ENCODE results near the gene MICALL2.
"Not testable (repeated sequence)": the region's sequence is repeated elsewhere in the genome, so short reads cannot be mapped to it uniquely, and the experiment has no call there.

The MICALL2 gene

GRCh38 chr7:1447112-1447511, 12.2 kb downstream of the MICALL2 start:
- no peak for DNase-seq

- DNase-seq, result no peak
These were observed 12.6 kb downstream of the MICALL2 start for GRCh38 chr7:1446620-1447032.

GRCh38 chr7:1446026-1446425, 13.2 kb downstream of the MICALL2 start:
- DNase-seq, result not testable (repeated sequence)

DNA sequence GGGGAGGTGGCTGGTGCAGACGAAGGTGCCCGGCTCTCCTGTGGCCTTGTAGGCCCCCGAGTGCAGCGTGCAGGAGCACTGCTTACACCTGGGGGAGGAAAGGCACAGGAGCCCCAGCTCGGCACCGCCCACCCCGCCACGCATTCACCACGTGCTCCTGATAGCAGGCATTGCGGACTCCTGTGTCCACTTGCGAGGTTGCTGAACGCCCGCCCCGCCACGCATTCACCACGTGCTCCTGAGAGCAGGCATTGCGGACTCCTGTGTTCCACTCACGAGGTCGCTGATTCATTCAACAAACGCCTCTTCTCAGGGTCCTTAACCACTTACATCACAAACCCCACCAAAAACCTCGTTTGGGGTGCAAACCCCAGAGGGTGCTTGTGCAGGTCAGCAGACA, 13.9 kb downstream of the MICALL2 start:
- DNase-seq, result no peak

DNA sequence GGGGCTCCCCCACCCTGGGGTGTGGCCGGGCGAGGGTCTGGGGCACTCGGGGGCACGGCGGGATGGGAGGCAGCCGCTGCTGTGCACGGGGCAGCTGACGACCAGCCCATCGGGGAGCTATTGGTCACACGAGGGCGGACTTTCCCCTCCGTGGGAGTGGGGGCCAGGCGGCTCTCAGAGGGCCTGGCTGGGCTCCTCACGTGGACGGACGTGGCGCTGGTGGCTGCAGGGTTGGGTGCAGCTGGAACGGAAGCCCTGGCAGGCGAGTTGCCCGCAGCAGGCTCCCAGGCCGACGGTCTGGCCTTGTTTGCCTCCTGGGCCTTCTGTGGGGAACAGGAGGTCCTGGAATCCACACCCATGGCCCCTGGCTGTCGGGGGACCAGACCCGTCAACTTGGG, 14.3 kb downstream of the MICALL2 start:
- no peak for DNase-seq

- no peak for DNase-seq
These were observed 14.9 kb downstream of the MICALL2 start for GRCh38 chr7:1444214-1444924.

DNA sequence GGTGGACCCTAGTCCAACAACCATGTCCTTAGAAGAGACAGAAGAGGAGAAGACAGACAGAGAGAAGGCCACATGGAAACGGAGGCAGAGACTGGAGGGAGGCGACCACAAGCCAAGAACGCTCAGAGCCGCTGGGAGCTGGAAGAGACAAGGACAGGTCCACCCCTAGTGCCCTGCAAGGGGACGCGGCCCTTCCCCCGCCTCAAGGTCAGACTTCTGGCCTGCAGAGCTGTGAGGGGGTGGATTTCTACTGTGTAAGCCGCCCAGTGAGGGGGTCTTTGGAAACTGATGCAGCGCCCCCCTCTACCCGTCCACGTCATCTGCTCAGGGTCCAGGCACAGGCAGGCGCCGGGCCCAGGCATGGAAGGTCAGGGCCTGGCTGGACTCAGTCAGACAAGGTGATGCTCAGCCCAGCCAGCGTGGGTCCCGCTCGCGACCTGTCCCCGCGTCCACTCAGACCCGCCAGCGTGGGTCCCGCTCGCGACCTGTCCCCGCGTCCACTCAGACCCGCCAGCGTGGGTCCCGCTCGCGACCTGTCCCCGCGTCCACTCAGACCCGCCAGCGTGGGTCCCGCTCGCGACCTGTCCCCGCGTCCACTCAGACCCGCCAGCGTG, 15.6 kb downstream of the MICALL2 start:
- not testable (repeated sequence) for DNase-seq

DNA sequence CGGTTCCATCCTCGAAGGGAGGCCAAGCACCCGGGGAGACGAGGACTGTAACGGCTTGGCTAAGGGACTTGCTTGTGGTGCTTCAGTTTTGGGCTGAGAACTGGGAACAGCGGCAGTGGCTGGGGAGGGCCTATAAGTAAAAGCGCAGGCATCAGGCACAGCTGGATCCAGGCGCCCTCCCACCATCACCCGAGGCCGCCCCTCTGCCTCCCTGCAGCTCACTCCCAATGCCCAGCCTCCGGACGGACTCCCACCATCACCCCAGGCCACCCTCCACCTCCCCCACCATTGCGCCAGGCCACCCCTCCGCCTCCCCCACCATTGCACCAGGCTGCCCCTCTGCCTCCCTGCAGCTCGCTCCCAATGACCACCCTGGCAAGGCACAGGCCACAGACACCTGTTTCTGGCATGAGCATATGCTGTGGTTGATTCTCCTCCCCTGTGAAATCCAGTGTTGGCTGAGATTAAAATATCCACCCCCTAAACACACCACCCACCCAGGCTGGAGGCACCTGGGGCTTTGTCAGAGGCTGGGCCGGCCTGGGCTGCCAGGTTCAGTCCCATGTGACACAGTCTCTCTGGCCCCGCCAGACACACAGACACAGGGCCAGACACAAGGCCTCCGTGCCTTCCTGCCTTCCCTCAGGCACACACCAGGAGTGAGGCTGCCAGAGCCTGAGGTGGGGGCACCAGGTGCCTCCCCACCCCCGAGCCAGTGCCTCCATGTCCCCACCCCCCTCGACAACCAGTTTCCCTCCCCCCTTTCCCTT, 16.7 kb downstream of the MICALL2 start:
- DNase-seq, result no peak

- DNase-seq, result no peak
These were observed 17.5 kb downstream of the MICALL2 start for GRCh38 chr7:1441615-1442354.

DNA sequence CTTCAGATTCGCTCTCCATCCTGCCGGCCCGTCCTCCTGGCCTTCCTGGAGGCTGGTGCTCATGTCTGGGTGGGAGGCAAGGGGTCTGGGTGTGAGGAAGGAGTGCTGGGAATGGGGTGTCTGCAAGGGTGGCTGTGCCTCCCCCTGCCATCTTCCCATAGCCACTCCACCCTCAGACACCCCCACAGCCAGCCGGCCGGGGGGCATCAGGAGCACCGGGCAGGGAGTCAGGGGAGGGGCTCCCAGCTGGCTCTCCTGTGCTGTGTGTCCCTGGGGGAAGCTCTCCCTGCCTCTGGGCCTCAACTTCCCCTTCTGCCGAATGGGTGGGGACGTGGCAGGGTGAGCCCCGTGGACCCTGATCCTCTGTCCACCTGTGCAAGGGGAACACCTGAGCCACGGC, 18.6 kb downstream of the MICALL2 start:
- no peak for DNase-seq

GRCh38 chr7:1439373-1440363, 19.6 kb downstream of the MICALL2 start:
- no peak for DNase-seq

- DNase-seq, result no peak
These were observed 20.4 kb downstream of the MICALL2 start for GRCh38 chr7:1438821-1439220.

- no peak for DNase-seq
These were observed 21.1 kb downstream of the MICALL2 start for GRCh38 chr7:1438208-1438607.

DNA sequence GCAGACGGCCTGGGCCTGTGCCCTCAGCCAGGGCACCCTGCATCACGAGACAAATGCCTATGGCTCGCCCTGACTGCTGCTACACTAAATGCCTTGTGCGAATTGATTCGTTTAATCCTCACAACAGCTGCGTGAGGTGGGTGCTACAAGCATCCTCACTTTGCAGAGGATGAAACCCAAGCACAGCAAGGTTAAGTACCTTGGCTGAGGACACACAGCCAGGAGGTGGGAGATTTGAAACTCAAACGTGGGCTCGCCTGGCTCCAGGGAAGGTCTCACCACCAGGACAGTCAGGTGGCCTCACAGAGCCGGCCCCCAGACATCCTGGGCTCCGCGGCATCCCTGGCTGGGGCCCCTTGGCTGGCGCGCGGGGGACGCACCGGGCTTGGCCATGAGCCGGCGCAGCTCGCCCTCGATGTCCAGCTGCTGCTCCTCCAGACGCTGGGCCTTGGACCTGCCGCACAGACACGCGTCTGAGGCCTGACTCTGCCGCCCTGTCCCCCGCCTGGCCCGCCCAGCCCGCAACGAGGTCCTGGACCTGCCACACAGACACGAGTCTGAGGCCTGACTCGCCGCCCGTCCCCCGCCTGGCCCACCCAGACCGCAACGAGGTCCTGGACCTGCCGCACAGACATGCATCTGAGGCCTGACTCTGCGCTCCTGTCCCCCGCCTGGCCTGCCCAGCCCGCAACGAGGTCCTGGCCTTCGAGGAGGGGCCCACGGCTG, 22.0 kb downstream of the MICALL2 start:
- DNase-seq, result no peak

DNA sequence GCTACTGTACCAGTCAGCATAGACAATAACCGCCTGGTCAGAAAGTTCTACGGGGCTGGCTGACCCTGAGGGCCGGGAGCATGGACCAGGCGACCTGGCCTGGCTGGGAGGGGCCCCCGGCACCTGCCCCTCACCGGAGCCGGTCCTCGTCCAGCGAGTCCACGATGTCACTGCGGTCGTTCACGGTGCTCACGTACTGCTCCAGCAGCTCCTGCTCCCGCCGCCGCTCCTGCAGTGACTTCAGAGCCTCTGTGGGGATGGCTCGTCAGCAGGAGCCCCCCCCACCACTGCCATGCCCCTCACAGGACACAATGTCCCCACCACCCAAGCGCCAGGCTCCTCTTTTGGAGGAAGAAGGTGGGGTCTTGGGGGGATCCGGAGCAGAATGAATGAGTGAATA, 22.7 kb downstream of the MICALL2 start:
- DNase-seq, result no peak

DNA sequence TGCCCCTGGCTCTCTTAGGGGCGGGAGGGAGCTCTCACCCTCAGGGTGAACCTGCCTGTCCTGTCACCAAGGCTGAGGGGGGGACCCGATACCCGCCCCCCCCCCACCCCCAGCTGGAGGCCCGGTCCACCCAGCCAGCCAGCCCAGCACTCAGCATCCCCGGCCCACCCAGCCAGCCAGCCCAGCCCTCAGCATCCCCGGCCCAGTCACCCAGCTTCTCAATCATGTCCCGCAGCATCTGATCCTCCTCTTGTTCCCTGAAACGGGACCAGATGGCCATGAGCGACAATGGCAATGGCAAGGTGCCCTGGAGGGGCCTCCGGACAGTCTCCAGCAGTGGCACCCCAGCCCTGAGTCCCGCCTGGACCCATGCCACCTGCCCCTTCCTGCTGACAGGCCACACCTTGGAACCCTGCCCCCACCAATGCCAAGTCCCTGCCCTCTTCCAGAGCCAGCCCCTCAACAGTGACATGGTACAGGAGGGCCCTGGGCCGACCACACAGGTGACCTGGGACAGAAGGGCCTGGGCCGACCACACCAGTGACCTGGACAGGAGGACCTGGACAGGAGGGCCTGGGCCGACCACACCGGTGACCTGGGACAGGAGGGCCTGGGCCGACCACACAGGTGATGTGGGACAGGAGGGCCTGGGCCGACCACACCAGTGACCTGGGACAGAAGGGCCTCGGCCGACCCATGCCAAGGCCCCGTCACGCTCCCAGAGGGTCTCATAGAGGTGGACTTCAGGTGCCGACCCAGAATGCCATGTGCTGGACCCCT, 24.2 kb downstream of the MICALL2 start:
- no peak for DNase-seq

DNA sequence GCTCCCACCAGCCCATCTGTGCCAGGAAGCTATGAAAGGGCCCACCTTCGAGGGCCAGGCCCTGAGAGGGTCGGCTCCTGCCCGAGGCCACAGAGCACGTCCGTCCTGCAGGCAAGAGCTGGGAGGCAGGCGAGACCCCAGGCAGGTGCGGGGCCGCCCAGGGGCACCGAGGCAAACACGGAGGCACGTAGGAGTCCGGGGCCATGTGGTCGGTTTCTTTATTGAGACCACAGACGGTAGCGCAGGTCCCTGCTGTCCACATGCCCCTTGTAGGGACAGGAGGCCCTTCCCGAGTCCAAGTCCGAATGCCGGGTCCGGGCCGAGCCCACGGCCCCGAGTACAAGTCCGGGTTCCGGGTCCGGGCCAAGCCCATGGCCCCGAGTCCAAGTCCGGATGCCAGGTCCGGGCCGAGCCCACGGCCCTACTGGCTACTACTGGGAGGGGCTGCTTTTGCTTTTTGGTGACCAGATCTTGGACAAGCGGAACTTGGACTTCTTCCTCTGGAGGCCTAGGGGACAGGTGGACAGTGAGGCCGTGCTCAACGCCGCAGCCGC, 25.0 kb downstream of the MICALL2 start:
- DNase-seq, result no peak

DNA sequence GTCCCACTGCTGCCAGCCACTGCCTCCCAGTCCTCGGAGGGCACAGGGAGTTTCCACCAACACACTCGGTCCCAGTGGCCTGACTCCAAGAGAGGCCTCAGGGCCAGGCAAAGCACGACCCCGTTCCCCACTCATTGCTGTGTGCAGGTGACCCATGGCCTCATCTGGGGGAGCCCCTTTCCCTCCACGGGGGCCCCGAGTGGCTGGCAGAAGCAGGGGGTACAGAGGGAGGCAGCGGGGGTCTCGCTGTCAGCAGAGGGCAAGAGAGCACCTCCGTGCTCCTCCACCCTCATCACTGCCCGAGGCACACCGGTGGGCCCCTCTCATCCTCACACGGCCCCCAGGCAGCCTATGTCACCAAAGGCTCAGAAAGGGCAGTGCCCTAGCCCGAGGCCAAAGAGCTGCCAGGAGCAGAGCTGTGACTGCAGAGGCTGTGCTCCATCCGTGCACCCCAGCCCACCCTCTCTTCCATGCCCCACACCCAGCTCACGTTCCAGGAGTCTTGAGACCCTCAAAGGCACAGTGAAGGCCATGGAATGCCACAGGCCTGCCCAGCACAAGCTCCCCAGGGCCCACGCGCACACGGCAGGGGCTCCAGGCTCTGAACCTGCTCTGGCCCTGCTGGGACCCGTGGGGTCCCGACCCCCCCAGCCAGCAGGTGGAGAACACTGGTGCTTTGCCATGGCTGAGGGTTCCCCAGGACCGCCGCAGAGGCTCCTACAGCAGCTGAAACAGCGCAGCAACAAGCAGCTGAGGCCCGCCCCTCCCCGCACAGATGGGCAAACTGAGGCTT, 25.9 kb downstream of the MICALL2 start:
- DNase-seq, result no peak

DNA sequence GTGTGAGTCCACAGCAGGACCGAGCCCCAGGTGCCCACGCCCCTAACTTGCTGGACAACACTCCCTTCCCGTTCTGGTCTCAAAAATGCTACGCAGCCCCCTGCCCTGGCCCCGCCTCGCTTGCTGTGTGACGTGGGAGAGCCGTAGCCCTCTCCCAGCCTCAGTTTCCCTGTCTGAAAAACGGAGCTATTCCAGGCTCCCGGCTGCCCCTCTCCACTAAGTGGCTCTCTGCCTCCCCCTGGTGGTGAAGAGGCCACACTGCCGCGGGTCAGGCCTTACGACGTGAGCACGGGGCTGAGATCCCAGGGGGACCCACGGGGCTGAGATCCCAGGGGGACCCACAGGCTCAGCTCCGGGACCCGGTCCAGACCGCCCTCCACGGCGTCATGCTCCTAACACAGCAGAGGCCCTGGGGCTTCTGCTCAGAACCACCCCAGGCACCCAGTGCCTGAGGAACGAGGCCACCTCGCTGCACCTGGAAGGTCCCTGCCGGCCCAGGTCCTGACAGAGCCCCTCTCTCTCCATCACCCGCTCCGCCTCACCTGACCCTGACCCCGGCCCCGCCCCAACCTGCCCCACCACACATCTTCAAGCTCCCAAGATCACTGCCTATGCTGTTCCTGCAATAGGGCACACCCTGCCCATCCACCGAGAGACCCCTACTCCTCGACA, 26.7 kb downstream of the MICALL2 start:
- DNase-seq, result peak; percentile 84
